ENCODE measurements around the gene FHIP1A.
"Not testable (repeated sequence)": the region's sequence is repeated elsewhere in the genome, so short reads cannot be mapped to it uniquely, and the experiment has no call there.

Gene FHIP1A

GRCh38 chr4:151402145-151402865 is 6.7 kb upstream of the FHIP1A start:
- Histone ChIP-seq H3K9me3 (replicated peaks; ENCODE audit: low read length) (no peaks in the 10 kb centered on the region), H3K4me2 (ENCODE audit: low read length) (no peak overlapping the region), H3K9ac (ENCODE audit: low read depth, low read length) (no peak overlapping the region), H3K4me3 (ENCODE audit: low read length) (no peak overlapping the region), H3K36me3 (ENCODE audit: insufficient read depth, low read length) (no peaks in the 10 kb centered on the region), H3K27me3 (ENCODE audit: control insufficient read depth, insufficient read depth, low read length) (no peaks in the 10 kb centered on the region), H3K4me1 (ENCODE audit: control insufficient read depth, insufficient read depth, low read length) (no peaks in the 10 kb centered on the region)

GRCh38 chr4:151403656-151404055 is 5.3 kb upstream of the FHIP1A start:
- Histone ChIP-seq H3K36me3 (ENCODE audit: insufficient read depth, low read length) (no peaks in the 10 kb centered on the region), H3K9ac (ENCODE audit: low read depth, low read length) (no peak overlapping the region), H3K27me3 (ENCODE audit: control insufficient read depth, insufficient read depth, low read length) (peaks cover 5% of the 10 kb centered on the region), H3K4me2 (ENCODE audit: low read length) (no peak overlapping the region), H3K4me3 (ENCODE audit: low read length) (no peak overlapping the region), H3K4me1 (ENCODE audit: control insufficient read depth, insufficient read depth, low read length) (peaks cover 10% of the 10 kb centered on the region), H3K9me3 (replicated peaks; ENCODE audit: low read length) (no peaks in the 10 kb centered on the region)

- H3K36me3 ChIP-seq (ENCODE audit: insufficient read depth, low read length): not testable (repeated sequence)
Observed at GRCh38 chr4:151404802-151405201, 4.2 kb upstream of the FHIP1A start.

GRCh38 chr4:151407018-151407417 is 2.0 kb upstream of the FHIP1A start:
- Histone ChIP-seq H3K9me3 (replicated peaks; ENCODE audit: low read length) (no peaks in the 10 kb centered on the region), H3K9ac (ENCODE audit: low read depth, low read length) (no peak overlapping the region), H3K4me1 (ENCODE audit: control insufficient read depth, insufficient read depth, low read length) (peaks cover 13% of the 10 kb centered on the region)

More at GRCh38 chr4:151404802-151405201, 4.2 kb upstream of the FHIP1A start:
- not testable (repeated sequence) for H3K9me3 ChIP-seq (replicated peaks; ENCODE audit: low read length); H3K4me2 ChIP-seq (ENCODE audit: low read length); H3K27me3 ChIP-seq (ENCODE audit: control insufficient read depth, insufficient read depth, low read length); H3K4me3 ChIP-seq (ENCODE audit: low read length); H3K9ac ChIP-seq (ENCODE audit: low read depth, low read length)
- H3K4me1 ChIP-seq (ENCODE audit: control insufficient read depth, insufficient read depth, low read length): peaks cover 10% of the 10 kb centered on the region

GRCh38 chr4:151407466-151408379 is 1.3 kb upstream of the FHIP1A start:
- Histone ChIP-seq H3K27me3 (ENCODE audit: control insufficient read depth, insufficient read depth, low read length) (peaks cover 5% of the 10 kb centered on the region), H3K4me3 (ENCODE audit: low read length) (peak overlapping the region; percentile 77), H3K4me2 (ENCODE audit: low read length) (peak overlapping the region; percentile 96), H3K36me3 (ENCODE audit: insufficient read depth, low read length) (no peaks in the 10 kb centered on the region), H3K9me3 (replicated peaks; ENCODE audit: low read length) (no peaks in the 10 kb centered on the region), H3K4me1 (ENCODE audit: control insufficient read depth, insufficient read depth, low read length) (peaks cover 13% of the 10 kb centered on the region), H3K9ac (ENCODE audit: low read depth, low read length) (peak overlapping the region; percentile 68)

More at GRCh38 chr4:151407018-151407417, 2.0 kb upstream of the FHIP1A start:
- H3K27me3 ChIP-seq (ENCODE audit: control insufficient read depth, insufficient read depth, low read length): peaks cover 5% of the 10 kb centered on the region
- H3K36me3 ChIP-seq (ENCODE audit: insufficient read depth, low read length): no peaks in the 10 kb centered on the region
- no peak overlapping the region for H3K4me3 ChIP-seq (ENCODE audit: low read length)
- H3K4me2 ChIP-seq (ENCODE audit: low read length): no peak overlapping the region

GRCh38 chr4:151408380-151408629 is 671 bp upstream of the FHIP1A start:
- Histone ChIP-seq H3K36me3 (ENCODE audit: insufficient read depth, low read length) (no peaks in the 10 kb centered on the region), H3K9ac (ENCODE audit: low read depth, low read length) (peak overlapping the region; percentile 68), H3K9me3 (replicated peaks; ENCODE audit: low read length) (no peaks in the 10 kb centered on the region), H3K4me2 (ENCODE audit: low read length) (peak overlapping the region; percentile 96), H3K27me3 (ENCODE audit: control insufficient read depth, insufficient read depth, low read length) (peaks cover 5% of the 10 kb centered on the region), H3K4me1 (ENCODE audit: control insufficient read depth, insufficient read depth, low read length) (peaks cover 13% of the 10 kb centered on the region), H3K4me3 (ENCODE audit: low read length) (peak overlapping the region; percentile 77)

- H3K4me3 ChIP-seq (ENCODE audit: low read length): peak overlapping the region; percentile 77
- H3K9ac ChIP-seq (ENCODE audit: low read depth, low read length): peak overlapping the region; percentile 61
- H3K4me1 ChIP-seq (ENCODE audit: control insufficient read depth, insufficient read depth, low read length): peaks cover 13% of the 10 kb centered on the region
- peak overlapping the region; percentile 96 for H3K4me2 ChIP-seq (ENCODE audit: low read length)
- H3K36me3 ChIP-seq (ENCODE audit: insufficient read depth, low read length): no peaks in the 10 kb centered on the region
- peaks cover 5% of the 10 kb centered on the region for H3K27me3 ChIP-seq (ENCODE audit: control insufficient read depth, insufficient read depth, low read length)
- H3K9me3 ChIP-seq (replicated peaks; ENCODE audit: low read length): no peaks in the 10 kb centered on the region
Observed at GRCh38 chr4:151409470-151410313, 716 bp downstream of the FHIP1A start.

- Histone ChIP-seq H3K4me2 (ENCODE audit: low read length) (peak overlapping the region; percentile 54), H3K27me3 (ENCODE audit: control insufficient read depth, insufficient read depth, low read length) (no peaks in the 10 kb centered on the region), H3K36me3 (ENCODE audit: insufficient read depth, low read length) (no peaks in the 10 kb centered on the region), H3K9ac (ENCODE audit: low read depth, low read length) (peak overlapping the region; percentile 42), H3K4me1 (ENCODE audit: control insufficient read depth, insufficient read depth, low read length) (peaks cover 49% of the 10 kb centered on the region), H3K9me3 (replicated peaks; ENCODE audit: low read length) (no peaks in the 10 kb centered on the region), H3K4me3 (ENCODE audit: low read length) (peak overlapping the region; percentile 29)
Observed at GRCh38 chr4:151415978-151416377, 7.0 kb downstream of the FHIP1A start.

- Histone ChIP-seq H3K36me3 (ENCODE audit: insufficient read depth, low read length) (no peaks in the 10 kb centered on the region), H3K9ac (ENCODE audit: low read depth, low read length) (no peak overlapping the region), H3K4me2 (ENCODE audit: low read length) (no peak overlapping the region), H3K4me3 (ENCODE audit: low read length) (no peak overlapping the region), H3K4me1 (ENCODE audit: control insufficient read depth, insufficient read depth, low read length) (peaks cover 50% of the 10 kb centered on the region), H3K9me3 (replicated peaks; ENCODE audit: low read length) (no peaks in the 10 kb centered on the region), H3K27me3 (ENCODE audit: control insufficient read depth, insufficient read depth, low read length) (no peaks in the 10 kb centered on the region)
Observed at GRCh38 chr4:151417164-151417571, 8.2 kb downstream of the FHIP1A start.

GRCh38 chr4:151417766-151418376 is 8.9 kb downstream of the FHIP1A start:
- Histone ChIP-seq H3K4me1 (ENCODE audit: control insufficient read depth, insufficient read depth, low read length) (peaks cover 50% of the 10 kb centered on the region), H3K9ac (ENCODE audit: low read depth, low read length) (peak overlapping the region; percentile 29), H3K9me3 (replicated peaks; ENCODE audit: low read length) (no peaks in the 10 kb centered on the region), H3K36me3 (ENCODE audit: insufficient read depth, low read length) (no peaks in the 10 kb centered on the region), H3K4me3 (ENCODE audit: low read length) (no peak overlapping the region), H3K4me2 (ENCODE audit: low read length) (peak overlapping the region; percentile 40), H3K27me3 (ENCODE audit: control insufficient read depth, insufficient read depth, low read length) (no peaks in the 10 kb centered on the region)

- Histone ChIP-seq H3K36me3 (ENCODE audit: insufficient read depth, low read length) (no peaks in the 10 kb centered on the region), H3K9ac (ENCODE audit: low read depth, low read length) (peak overlapping the region; percentile 29), H3K27me3 (ENCODE audit: control insufficient read depth, insufficient read depth, low read length) (no peaks in the 10 kb centered on the region), H3K9me3 (replicated peaks; ENCODE audit: low read length) (no peaks in the 10 kb centered on the region), H3K4me2 (ENCODE audit: low read length) (peak overlapping the region; percentile 40), H3K4me3 (ENCODE audit: low read length) (no peak overlapping the region), H3K4me1 (ENCODE audit: control insufficient read depth, insufficient read depth, low read length) (peaks cover 50% of the 10 kb centered on the region)
Observed at GRCh38 chr4:151418385-151418784, 9.4 kb downstream of the FHIP1A start.

Measured in skeletal muscle satellite cell (primary cell).